ENCODE measurements around the gene FNDC3B.

FNDC3B gene

GRCh38 chr3:172356427-172356826 lies 317.0 kb downstream of the FNDC3B start:
- no peaks in the 10 kb centered on the region for H3K36me3 ChIP-seq (replicated peaks; ENCODE audit: low read depth, low read length)
- H3K9ac ChIP-seq (ENCODE audit: low read length), result no peak overlapping the region
- no peak overlapping the region for H3K27ac ChIP-seq (ENCODE audit: low read length)
- H2AFZ ChIP-seq (ENCODE audit: low read depth, low read length), result no peak overlapping the region
- no peaks in the 10 kb centered on the region for H3K9me3 ChIP-seq (ENCODE audit: insufficient read depth, low read length)
- no peaks in the 10 kb centered on the region for H3K79me2 ChIP-seq (ENCODE audit: low read length)
- no peak overlapping the region for H3K4me2 ChIP-seq (ENCODE audit: low read length)
- no peak overlapping the region for H3K4me3 ChIP-seq (ENCODE audit: low read length)
- TF ChIP-seq CTCF (IDR thresholded peaks at IDR 0.05; ENCODE audit: low read depth, low read length) (no peak), EZH2phosphoT487 (IDR thresholded peaks at IDR 0.05; ENCODE audit: low read depth) (no peak)
- H3K27me3 ChIP-seq (ENCODE audit: low read depth, low read length), result no peaks in the 10 kb centered on the region
- no peaks in the 10 kb centered on the region for H4K20me1 ChIP-seq (ENCODE audit: insufficient read depth, low read length)
- H3K4me1 ChIP-seq (ENCODE audit: low read length), result no peaks in the 10 kb centered on the region

- Histone ChIP-seq H3K36me3 (replicated peaks; ENCODE audit: low read depth, low read length) (peaks cover 2% of the 10 kb centered on the region), H3K4me3 (ENCODE audit: low read length) (no peak overlapping the region), H3K79me2 (ENCODE audit: low read length) (no peaks in the 10 kb centered on the region), H3K4me1 (ENCODE audit: low read length) (no peaks in the 10 kb centered on the region), H2AFZ (ENCODE audit: low read depth, low read length) (no peak overlapping the region), H3K9ac (ENCODE audit: low read length) (no peak overlapping the region), H3K4me2 (ENCODE audit: low read length) (no peak overlapping the region), H3K27me3 (ENCODE audit: low read depth, low read length) (no peaks in the 10 kb centered on the region), H4K20me1 (ENCODE audit: insufficient read depth, low read length) (no peaks in the 10 kb centered on the region), H3K9me3 (ENCODE audit: insufficient read depth, low read length) (no peaks in the 10 kb centered on the region), H3K27ac (ENCODE audit: low read length) (no peak overlapping the region)
- TF ChIP-seq CTCF (IDR thresholded peaks at IDR 0.05; ENCODE audit: low read depth, low read length) (no peak), EZH2phosphoT487 (IDR thresholded peaks at IDR 0.05; ENCODE audit: low read depth) (no peak)
These were observed 318.7 kb downstream of the FNDC3B start for GRCh38 chr3:172357850-172358754.

GRCh38 chr3:172359231-172359630 lies 319.9 kb downstream of the FNDC3B start:
- peaks cover 6% of the 10 kb centered on the region for H3K36me3 ChIP-seq (replicated peaks; ENCODE audit: low read depth, low read length)
- H3K79me2 ChIP-seq (ENCODE audit: low read length), result no peaks in the 10 kb centered on the region
- no peaks in the 10 kb centered on the region for H3K27me3 ChIP-seq (ENCODE audit: low read depth, low read length)
- H3K4me1 ChIP-seq (ENCODE audit: low read length), result no peaks in the 10 kb centered on the region
- TF ChIP-seq CTCF (IDR thresholded peaks at IDR 0.05; ENCODE audit: low read depth, low read length) (no peak), EZH2phosphoT487 (IDR thresholded peaks at IDR 0.05; ENCODE audit: low read depth) (no peak)
- H4K20me1 ChIP-seq (ENCODE audit: insufficient read depth, low read length), result no peaks in the 10 kb centered on the region
- no peaks in the 10 kb centered on the region for H3K9me3 ChIP-seq (ENCODE audit: insufficient read depth, low read length)
- H2AFZ ChIP-seq (ENCODE audit: low read depth, low read length), result no peak overlapping the region
- H3K4me3 ChIP-seq (ENCODE audit: low read length), result no peak overlapping the region
- H3K9ac ChIP-seq (ENCODE audit: low read length), result no peak overlapping the region
- H3K27ac ChIP-seq (ENCODE audit: low read length), result no peak overlapping the region
- no peak overlapping the region for H3K4me2 ChIP-seq (ENCODE audit: low read length)

- H3K4me3 ChIP-seq (ENCODE audit: low read length), result no peak overlapping the region
- no peaks in the 10 kb centered on the region for H3K79me2 ChIP-seq (ENCODE audit: low read length)
- H3K4me2 ChIP-seq (ENCODE audit: low read length), result no peak overlapping the region
- H4K20me1 ChIP-seq (ENCODE audit: insufficient read depth, low read length), result no peaks in the 10 kb centered on the region
- TF ChIP-seq EZH2phosphoT487 (IDR thresholded peaks at IDR 0.05; ENCODE audit: low read depth), result no peak
- no peak for TF ChIP-seq CTCF (IDR thresholded peaks at IDR 0.05; ENCODE audit: low read depth, low read length)
- no peaks in the 10 kb centered on the region for H3K9me3 ChIP-seq (ENCODE audit: insufficient read depth, low read length)
- H3K27ac ChIP-seq (ENCODE audit: low read length), result no peak overlapping the region
- no peaks in the 10 kb centered on the region for H3K4me1 ChIP-seq (ENCODE audit: low read length)
- no peaks in the 10 kb centered on the region for H3K27me3 ChIP-seq (ENCODE audit: low read depth, low read length)
- no peak overlapping the region for H3K9ac ChIP-seq (ENCODE audit: low read length)
- H3K36me3 ChIP-seq (replicated peaks; ENCODE audit: low read depth, low read length), result peaks cover 6% of the 10 kb centered on the region
- H2AFZ ChIP-seq (ENCODE audit: low read depth, low read length), result no peak overlapping the region
These were observed 320.6 kb downstream of the FNDC3B start for GRCh38 chr3:172359996-172360395.

Measured in OCI-LY3 (cell line).